Retinal pigment epithelial cell (primary cell): Measurements from ENCODE around the gene SCNN1A.

ENCODE experiments used
- DNase-seq: peaks from one replicate; pipeline ENCODE4 v3.0.0-alpha.2; 2010; ENCODE audit warnings: low read depth
- H3K4me3 ChIP-seq: 2 replicates; pipeline ENCODE4 v1.5.1; 2011; ENCODE audit warnings: mild to moderate bottlenecking, low read length, control low read depth, moderate library complexity
- TF ChIP-seq, protein P1 (sequence below): conservative IDR thresholded peaks from 2 replicates; pipeline ENCODE4 v1.5.1; 2011; ENCODE audit warnings: low read depth, low read length, control low read depth, inconsistent platforms

The SCNN1A gene

DNA sequence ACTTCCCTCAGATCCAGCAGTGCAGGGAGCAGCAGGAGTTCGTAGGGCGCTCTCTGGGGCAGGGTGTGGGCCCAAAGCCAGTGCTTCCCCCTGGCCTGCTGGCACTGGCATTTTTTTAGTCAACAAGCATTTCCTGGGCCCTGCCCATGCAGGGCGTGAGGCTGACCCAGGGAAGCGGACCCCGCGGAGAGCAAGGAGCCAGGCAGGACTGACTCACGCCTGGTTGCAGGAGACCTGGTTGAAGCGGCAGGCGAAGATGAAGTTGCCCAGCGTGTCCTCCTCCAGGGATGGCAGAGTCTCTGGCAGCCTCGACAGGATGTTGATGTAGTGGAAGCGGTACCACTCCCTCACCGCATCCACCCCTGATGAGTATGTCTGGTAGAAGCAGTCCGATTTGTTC, 13.5 kb downstream of the SCNN1A start:
- H3K4me3 ChIP-seq: no peak overlapping the region
- DNase-seq: no peak

DNA sequence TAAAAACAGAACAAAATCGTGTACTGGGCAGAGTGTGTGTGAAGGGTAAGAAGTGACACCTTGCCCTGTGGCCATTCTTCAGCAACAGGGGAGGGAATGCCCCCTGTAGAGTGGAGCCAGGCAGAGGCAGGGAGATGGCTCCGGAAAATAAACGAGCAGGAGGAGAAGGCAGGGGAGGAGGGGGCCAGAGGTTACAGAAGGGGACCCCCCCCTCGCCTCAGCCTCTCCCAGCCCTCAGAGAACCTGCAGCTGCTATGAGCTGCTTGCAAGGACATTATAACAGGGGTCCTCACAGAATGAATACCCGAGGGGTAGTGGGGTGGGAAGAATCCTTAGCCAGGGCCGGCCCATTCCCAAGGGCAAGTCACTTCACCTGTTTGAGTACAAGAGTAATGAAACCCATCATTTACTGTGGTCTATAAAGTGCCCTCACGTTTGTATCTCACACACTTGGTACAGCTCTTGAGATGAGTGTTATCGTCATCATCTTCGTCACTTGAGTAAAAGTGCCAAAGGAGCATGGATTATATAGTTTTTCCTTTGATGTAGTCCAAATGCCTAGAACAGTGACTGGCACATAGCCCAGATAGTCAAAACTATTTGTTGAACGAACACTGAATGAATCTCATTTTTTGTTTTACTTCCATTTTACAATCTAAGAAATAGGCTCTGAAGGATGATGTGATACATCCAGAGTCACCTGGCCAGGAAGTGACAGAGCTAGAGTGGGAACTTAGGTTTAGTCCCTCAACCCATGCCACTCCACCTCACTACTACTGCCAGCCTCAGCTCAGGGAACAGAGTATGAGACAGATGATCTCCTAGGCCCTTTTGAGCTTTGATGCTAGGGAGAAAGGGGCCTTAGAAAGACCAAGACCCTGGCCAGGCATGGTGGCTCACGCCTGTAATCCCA, 14.5 kb downstream of the SCNN1A start:
- DNase-seq: no peak
- TF ChIP-seq, protein P1, sequence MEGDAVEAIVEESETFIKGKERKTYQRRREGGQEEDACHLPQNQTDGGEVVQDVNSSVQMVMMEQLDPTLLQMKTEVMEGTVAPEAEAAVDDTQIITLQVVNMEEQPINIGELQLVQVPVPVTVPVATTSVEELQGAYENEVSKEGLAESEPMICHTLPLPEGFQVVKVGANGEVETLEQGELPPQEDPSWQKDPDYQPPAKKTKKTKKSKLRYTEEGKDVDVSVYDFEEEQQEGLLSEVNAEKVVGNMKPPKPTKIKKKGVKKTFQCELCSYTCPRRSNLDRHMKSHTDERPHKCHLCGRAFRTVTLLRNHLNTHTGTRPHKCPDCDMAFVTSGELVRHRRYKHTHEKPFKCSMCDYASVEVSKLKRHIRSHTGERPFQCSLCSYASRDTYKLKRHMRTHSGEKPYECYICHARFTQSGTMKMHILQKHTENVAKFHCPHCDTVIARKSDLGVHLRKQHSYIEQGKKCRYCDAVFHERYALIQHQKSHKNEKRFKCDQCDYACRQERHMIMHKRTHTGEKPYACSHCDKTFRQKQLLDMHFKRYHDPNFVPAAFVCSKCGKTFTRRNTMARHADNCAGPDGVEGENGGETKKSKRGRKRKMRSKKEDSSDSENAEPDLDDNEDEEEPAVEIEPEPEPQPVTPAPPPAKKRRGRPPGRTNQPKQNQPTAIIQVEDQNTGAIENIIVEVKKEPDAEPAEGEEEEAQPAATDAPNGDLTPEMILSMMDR: no peak
- no peak overlapping the region for H3K4me3 ChIP-seq

More for the DNA sequence above, 13.5 kb downstream of the SCNN1A start:
- TF ChIP-seq, protein P1: no peak

- TF ChIP-seq, protein P1: no peak
- H3K4me3 ChIP-seq: no peak overlapping the region
- DNase-seq: no peak
Observed at GRCh38 chr12:6360080-6360571, 15.2 kb downstream of the SCNN1A start.

GRCh38 chr12:6358881-6359280, 16.5 kb downstream of the SCNN1A start:
- no peak overlapping the region for H3K4me3 ChIP-seq
- no peak for DNase-seq
- TF ChIP-seq, protein P1: no peak

- no peak overlapping the region for H3K4me3 ChIP-seq
- no peak for DNase-seq
- TF ChIP-seq, protein P1: no peak
Observed at GRCh38 chr12:6356374-6356820, 19.0 kb downstream of the SCNN1A start.

DNA sequence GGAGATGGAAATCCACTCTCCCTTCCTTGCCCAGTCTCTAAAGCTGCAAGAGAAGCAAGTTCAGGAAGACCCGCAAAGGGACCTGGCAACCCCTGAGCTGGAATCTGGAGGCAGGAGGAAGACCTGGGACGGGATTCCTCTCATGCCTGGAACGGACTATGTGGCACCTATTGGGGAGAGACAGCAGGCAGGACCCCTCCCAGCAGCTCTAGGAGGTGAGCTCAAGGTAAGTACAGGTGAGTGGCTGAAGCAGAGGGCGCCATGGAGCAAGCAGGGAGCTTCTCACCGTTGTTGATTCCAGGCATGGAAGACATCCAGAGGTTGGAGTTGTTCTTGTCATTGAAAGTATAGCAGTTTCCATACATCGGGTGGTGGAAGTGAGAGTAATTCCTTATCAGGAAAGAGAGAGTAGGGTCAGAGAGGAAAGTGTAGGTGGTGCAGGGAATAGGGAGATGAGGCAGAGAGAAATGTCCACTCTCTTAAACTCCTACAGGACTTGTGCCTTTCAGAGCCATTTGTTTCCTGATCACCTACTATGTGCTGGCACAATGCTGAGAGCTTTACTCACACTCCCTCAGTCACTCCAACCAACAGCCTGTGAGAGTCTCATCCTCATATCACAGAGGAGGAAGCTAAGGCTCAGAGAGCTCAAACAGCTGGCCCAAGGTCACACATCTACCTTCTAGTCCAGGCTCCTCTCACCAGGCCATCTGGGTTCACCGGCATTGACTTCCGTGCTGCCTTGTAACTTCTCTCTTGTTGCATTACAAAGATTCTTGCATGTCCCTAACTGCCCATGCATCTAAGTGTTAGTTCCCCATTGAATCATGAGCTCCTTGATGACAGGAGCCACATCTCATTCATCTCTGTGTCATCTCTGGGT, 19.6 kb downstream of the SCNN1A start:
- DNase-seq: no peak
- TF ChIP-seq, protein P1: no peak
- H3K4me3 ChIP-seq: no peak overlapping the region
